ENCODE measurements around the gene SFT2D3. TPM values are rescaled to one million over a fixed set of nuclear protein-coding genes. Genes with fewer than 3 reads are reported as not detected.

The SFT2D3 gene
- total RNA-seq, 3 donors from 2014 or later (not counting 1 experiment from before 2014, with no cell fraction given): 5.5 to 6.6 (median 6.4) TPM

GRCh38 chr2:127678991-127679390 is 22.3 kb upstream of the SFT2D3 start:
- DNase-seq (no peak), ATAC-seq (no peak)
- no peak for TF ChIP-seq CTCF (IDR thresholded peaks at IDR 0.05)
- H3K4me3 Mint-ChIP-seq: no peak overlapping the region
- peaks cover 5 to 9% of the 10 kb centered on the region in 2 donors for H3K4me1 Mint-ChIP-seq
- H3K27me3 Mint-ChIP-seq (ENCODE audit: low read depth in 2 of 2): peaks cover 34 to 54% of the 10 kb centered on the region in 2 donors
- H3K4me3 ChIP-seq (ENCODE audit: low read length): no peak overlapping the region
- H3K27ac Mint-ChIP-seq: no peak overlapping the region
- intact Hi-C loops (cut with micrococcal nuclease): no loop called here
- H3K36me3 Mint-ChIP-seq: no peaks in the 10 kb centered on the region
- H3K4me1 ChIP-seq (ENCODE audit: control insufficient read depth, insufficient read depth, low read length): peaks cover 16% of the 10 kb centered on the region
- peaks cover 15% of the 10 kb centered on the region for H3K27me3 ChIP-seq (ENCODE audit: control insufficient read depth, insufficient read depth, low read length)
- H3K9me3 ChIP-seq (ENCODE audit: control insufficient read depth, insufficient read depth, low read length): no peaks in the 10 kb centered on the region
- 93% methylated on average over 6 of the region's 6 CpGs for WGBS (ENCODE audit: insufficient coverage)
- H3K36me3 ChIP-seq (ENCODE audit: control insufficient read depth, insufficient read depth, low read length): no peaks in the 10 kb centered on the region
- no peak overlapping the region for H3K27ac ChIP-seq (ENCODE audit: low read length)
- H3K9me3 Mint-ChIP-seq: no peaks in the 10 kb centered on the region

DNA sequence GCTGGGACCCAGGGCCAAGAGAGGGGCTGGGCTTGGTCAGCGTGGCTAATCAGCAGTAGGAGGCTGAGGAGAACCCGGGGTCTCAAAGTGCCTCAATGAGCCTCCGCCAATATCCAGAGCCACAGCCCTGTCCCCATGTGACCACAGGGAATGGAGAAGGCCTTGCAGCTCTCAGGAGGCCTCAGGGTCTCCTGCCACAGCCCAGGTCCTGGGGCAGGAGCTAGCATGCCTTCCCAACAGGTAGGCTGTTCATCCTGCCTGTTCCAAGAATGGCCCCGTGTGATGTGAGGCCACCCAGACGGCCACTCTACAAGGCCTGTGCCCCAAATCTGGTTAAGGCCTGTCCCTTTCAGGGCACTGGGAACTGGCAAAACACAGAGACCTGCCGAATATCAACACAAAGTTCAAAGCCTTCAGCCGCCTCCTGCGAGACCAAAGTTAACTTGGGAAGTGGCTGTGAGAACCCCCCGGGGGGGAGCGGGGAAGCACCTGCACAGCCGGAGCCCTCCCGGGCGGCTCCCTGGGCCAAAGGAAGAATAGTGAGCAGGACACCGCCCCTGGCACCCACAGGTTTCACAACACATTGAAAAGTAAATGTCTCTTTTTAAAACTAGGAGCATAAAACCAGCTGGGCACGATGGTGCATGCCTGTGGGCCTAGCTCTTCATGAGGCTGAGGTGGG is 21.5 kb upstream of the SFT2D3 start:
- WGBS (ENCODE audit: insufficient coverage): 81% methylated on average over 15 of the region's 15 CpGs
- DNase-seq (no peak), ATAC-seq (no peak)
- H3K4me1 Mint-ChIP-seq: peaks cover 0 to 4% of the 10 kb centered on the region in 2 donors
- TF ChIP-seq CTCF (IDR thresholded peaks at IDR 0.05): no peak
- Histone ChIP-seq H3K4me3 (ENCODE audit: low read length) (no peak overlapping the region), H3K27me3 (ENCODE audit: control insufficient read depth, insufficient read depth, low read length) (peaks cover 10% of the 10 kb centered on the region), H3K4me1 (ENCODE audit: control insufficient read depth, insufficient read depth, low read length) (peaks cover 10% of the 10 kb centered on the region), H3K36me3 (ENCODE audit: control insufficient read depth, insufficient read depth, low read length) (no peaks in the 10 kb centered on the region), H3K27ac (ENCODE audit: low read length) (no peak overlapping the region), H3K9me3 (ENCODE audit: control insufficient read depth, insufficient read depth, low read length) (no peaks in the 10 kb centered on the region)
- intact Hi-C loops (cut with micrococcal nuclease): no loop called here
- no peak overlapping the region for H3K4me3 Mint-ChIP-seq
- H3K27me3 Mint-ChIP-seq (ENCODE audit: low read depth in 2 of 2): peaks cover 29 to 50% of the 10 kb centered on the region in 2 donors
- H3K27ac Mint-ChIP-seq: no peak overlapping the region
- H3K9me3 Mint-ChIP-seq: no peaks in the 10 kb centered on the region
- H3K36me3 Mint-ChIP-seq: no peaks in the 10 kb centered on the region

DNA sequence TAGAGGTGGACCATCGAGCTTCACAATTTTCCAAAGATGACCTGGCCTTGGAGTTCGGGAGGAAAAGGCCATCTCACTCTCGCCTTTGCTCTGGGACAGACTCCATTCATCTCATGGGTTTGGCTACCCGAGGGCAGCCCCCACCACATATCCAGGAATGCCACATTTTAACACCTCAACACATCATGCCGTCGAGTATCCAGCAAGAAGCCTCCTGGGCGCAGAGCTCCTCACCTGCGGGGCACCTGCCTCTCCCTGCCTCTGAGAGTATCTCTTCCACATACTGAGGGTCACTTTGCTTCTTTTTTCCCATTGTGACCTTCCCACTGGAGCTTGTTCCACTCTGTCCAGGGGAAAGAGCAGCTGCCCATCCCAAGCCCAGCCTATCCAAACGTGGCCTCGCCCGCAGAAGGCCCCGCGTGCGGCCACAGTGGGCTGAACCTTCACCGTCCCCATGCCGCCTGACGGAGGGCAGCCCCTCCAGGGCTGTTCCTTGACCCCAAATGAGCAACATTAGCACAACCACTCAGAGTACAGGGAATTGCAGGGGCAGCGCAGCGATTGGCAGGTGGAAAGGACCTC is 20.5 kb upstream of the SFT2D3 start:
- intact Hi-C loops (cut with micrococcal nuclease): no loop called here
- no peaks in the 10 kb centered on the region for H3K36me3 Mint-ChIP-seq
- 83% methylated on average over 19 of the region's 19 CpGs for WGBS (ENCODE audit: insufficient coverage)

More for the DNA sequence above, 20.5 kb upstream of the SFT2D3 start:
- Histone ChIP-seq H3K4me3 (ENCODE audit: low read length) (no peak overlapping the region), H3K9me3 (ENCODE audit: control insufficient read depth, insufficient read depth, low read length) (no peaks in the 10 kb centered on the region), H3K27ac (ENCODE audit: low read length) (no peak overlapping the region), H3K36me3 (ENCODE audit: control insufficient read depth, insufficient read depth, low read length) (no peaks in the 10 kb centered on the region), H3K27me3 (ENCODE audit: control insufficient read depth, insufficient read depth, low read length) (peaks cover 7% of the 10 kb centered on the region), H3K4me1 (ENCODE audit: control insufficient read depth, insufficient read depth, low read length) (peaks cover 4% of the 10 kb centered on the region)
- no peak for TF ChIP-seq CTCF (IDR thresholded peaks at IDR 0.05)
- no peak overlapping the region for H3K27ac Mint-ChIP-seq
- peaks cover 28 to 55% of the 10 kb centered on the region in 2 donors for H3K27me3 Mint-ChIP-seq (ENCODE audit: low read depth in 2 of 2)
- DNase-seq (no peak), ATAC-seq (no peak)
- H3K4me3 Mint-ChIP-seq: no peak overlapping the region
- no peaks in the 10 kb centered on the region for H3K9me3 Mint-ChIP-seq
- peaks cover 0 to 4% of the 10 kb centered on the region in 2 donors for H3K4me1 Mint-ChIP-seq
